ENCODE results near the gene VWA3B.

VWA3B gene

DNA sequence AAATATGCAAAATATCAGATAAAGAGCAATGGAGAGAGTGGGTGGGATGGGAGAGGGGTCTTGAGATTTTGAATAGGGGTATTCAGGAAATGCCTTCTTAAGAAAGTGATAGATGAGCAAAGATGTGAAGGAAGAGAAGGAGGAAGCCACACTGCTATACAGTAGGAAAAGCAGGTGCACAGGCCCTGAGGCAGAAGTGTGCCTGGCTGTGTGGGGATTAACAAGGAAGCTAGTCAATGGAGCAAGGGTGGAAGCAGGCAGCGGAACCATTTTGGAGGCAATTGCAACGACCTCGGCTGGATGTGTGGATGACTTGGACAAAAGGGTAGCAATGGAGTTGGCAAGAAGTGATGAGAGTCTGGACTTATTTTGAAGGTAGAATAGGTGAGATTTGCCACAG, 248.3 kb downstream of the VWA3B start:
- DNase-seq (ENCODE audit: low read depth), result no peak

- no peak for DNase-seq (ENCODE audit: low read depth)
Measured at GRCh38 chr2:98341241-98341640, 254.3 kb downstream of the VWA3B start.

- DNase-seq (ENCODE audit: low read depth), result no peak
Measured at GRCh38 chr2:98343285-98343684, 256.3 kb downstream of the VWA3B start.

DNA sequence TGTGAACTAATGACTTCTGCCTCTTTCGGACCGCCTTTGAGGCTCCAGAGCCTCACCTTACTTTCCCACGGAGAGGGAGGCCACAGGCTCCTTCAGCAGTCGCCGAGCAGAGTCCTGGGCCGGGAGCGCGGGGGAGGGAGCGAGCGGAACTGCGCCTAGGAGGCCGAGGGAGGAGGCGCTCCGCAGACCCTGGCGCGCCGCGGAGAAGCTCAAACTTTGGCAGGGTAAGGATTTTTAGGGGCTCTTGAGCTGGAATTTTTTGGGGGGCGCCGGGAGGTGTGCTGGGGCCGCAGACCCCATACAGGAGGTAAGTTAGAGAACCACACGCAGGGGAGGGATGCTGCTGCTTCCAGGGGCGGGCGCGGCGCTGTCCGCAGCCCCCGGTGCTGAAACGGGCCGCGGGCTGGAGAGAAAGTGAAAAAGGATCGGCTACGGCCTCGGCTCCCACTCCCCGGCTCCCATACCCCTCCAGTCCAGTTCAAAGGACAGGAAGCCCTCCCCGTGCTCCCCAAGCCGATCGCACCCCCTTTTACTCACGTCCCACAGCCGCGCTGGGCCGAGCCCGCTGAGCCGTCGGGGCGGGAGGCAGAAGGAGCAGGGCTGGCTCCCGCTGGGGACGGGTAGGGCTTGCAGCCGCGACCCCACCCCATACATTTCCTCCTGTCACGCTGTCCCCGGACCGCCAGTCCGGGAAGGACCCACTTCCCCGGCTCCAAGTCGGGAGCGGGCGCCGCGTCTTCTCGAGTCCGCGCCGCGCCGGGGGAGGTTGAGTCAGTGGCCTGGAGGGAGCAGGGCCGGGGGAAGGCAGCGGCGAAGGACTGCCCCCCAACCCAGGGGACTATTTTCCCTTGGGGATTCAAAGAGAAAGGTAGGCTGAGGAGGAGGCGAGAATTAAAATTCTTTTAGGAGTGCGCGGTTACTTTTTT, 259.6 kb downstream of the VWA3B start, which contains the start of gene CNGA3:
TSS of gene CNGA3 (plus strand) at position 146 of the 926 bp plus-strand sequence. CDS start 23,520 bp downstream, outside the sequence.
- no peak for DNase-seq (ENCODE audit: low read depth)

- no peak for DNase-seq (ENCODE audit: low read depth)
Measured at GRCh38 chr2:98347298-98348065, 260.5 kb downstream of the VWA3B start.

- DNase-seq (ENCODE audit: low read depth), result no peak
Measured at GRCh38 chr2:98348066-98348561, 261.1 kb downstream of the VWA3B start.

- no peak for DNase-seq (ENCODE audit: low read depth)
Measured at GRCh38 chr2:98350411-98350810, 263.4 kb downstream of the VWA3B start.

DNA sequence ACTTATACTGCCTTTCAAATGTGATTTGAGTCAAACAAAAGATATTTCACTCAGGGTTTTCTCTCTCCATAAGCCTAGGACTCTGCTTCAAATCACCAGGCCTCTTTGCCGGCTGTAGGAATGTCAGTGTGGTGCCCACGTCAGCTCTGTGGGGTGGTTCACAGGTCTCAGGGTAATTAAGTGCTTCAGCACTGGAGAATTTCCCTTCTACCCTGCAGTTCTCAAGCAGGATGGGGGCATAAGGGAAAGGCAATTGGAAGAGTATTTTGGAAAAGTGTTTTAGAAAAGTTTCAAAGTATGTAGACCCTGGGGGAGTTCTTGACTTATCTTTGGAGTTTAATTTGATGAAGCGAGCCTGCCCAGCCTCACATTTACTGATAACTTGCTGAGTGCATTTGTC, 268.9 kb downstream of the VWA3B start:
- no peak for DNase-seq (ENCODE audit: low read depth)

DNA sequence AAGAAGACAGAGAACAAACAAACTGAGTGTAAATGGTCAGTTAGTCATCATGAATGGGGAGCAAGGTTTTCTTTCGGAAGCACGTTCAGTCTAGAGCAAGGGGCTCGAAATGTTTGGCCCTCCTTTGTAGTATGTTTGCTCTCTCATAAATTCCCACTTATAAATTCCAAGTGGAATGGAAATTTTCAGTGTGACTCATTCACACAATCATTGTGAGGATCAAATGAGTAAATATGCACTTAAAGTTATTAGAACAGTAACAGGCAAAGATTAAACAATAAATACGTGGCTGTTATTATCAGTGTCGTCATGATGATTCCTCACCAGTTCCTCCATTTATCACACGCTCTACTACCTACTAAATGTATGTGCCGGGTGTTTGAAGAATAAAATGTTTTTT, 269.8 kb downstream of the VWA3B start:
- no peak for DNase-seq (ENCODE audit: low read depth)

GRCh38 chr2:98357849-98358248, 270.9 kb downstream of the VWA3B start:
- no peak for DNase-seq (ENCODE audit: low read depth)

DNA sequence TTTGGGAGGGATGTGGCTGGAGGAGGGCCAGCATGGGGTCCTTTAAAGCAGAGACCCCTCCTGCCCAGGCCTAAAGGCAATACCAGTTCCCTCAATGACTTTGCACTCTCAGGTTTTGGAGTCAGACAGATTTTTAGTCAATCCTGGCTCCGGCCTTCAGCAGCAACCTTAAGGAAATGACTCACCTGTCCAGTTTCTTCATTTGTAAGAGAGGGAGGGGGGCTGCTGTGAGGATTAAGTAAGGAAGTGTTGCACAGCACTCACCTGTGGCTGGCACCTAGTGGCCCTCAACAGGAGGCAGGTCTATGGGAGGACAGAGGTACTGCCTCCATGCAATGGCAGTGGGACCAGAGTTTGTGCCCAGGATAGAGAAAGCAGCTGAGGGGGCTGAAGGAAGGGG, 273.0 kb downstream of the VWA3B start:
- DNase-seq (ENCODE audit: low read depth), result no peak
